ENCODE results near the gene KLHDC8B. TPM values are rescaled to one million over a fixed set of nuclear protein-coding genes. Genes with fewer than 3 reads are reported as not detected.

The KLHDC8B gene
- 2.0 and 2.5 TPM in 2 replicates for total RNA-seq (2014; rRNA removed; shearing (Covaris generic))

DNA sequence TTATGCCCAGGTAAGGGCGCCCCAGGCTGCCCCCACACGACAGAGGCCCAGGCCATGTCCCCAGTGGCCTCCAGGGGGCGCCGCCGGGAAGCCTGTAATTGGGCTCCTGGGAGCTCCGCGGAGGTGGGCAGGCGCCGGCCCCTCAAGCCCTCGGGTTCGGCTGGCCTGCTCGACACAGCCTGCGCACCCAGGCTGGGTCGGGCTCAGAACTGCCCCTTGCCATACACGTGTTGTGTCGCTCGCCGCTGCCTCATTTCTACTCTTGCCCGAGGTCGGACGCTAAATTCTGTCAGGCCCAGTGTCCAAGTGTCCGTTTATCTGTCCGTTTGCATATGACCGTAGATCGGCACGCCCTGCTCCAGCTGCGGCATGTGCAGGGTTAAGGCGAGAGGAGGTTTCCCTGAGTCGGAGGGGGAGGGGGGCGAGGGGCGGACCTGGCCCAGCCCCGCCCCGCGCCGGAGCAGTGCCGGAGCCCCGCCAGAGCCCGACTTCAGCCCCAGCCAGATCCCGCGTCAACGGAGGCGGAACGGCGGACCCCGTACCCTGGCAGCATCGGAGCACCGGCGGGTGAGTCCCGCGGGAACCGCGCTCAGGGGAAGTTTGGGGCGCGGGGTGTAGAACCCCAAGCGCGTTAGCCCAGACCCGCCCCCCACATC is at the start of gene KLHDC8B:
Gene KLHDC8B, plus strand, starts transcription at position 480 of the 656 bp plus-strand sequence. CDS start 1,172 bp downstream, outside the sequence.
- DNase-seq (ENCODE audit: low spot score) = peak; percentile 28

DNA sequence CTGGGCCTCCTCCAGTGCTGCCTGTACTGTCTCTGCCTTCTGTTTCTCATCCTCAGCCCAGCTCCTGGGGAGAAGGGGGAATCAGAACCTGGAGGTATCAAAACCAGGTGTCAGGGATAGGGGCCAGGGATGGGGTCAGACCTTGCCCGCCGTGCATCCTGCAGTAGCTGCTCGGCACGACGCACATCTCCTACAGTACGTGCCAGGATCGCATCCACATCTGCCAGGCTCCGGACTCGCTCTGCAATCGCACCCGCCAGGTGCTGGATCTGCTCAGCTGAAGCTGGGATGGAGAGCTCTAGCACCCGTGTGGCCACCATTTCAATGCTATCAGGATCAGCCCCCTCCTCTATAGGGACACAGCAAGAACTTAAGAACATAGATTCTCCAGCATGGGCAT is 49.4 kb upstream of the KLHDC8B start:
- DNase-seq (ENCODE audit: low spot score) = no peak

DNA sequence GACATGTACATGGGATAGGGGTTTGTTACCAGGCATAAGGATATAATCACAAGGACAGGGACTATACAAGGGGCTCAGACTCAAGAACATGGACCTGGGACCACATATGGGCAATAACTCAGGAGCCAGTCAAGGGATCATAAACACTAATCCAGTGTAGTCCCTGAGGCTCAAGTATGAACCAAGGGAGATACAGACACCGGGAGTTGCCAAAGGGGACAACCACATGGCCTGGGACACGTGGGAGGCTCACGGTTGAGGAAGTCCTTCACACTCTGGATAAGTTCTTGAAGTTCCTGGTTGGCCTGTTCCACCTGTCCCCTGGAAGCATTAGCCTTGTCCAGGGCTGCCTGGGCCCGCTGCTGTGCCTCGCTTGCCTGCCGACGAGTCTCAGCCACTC is 48.9 kb upstream of the KLHDC8B start:
- DNase-seq (ENCODE audit: low spot score) = no peak

DNA sequence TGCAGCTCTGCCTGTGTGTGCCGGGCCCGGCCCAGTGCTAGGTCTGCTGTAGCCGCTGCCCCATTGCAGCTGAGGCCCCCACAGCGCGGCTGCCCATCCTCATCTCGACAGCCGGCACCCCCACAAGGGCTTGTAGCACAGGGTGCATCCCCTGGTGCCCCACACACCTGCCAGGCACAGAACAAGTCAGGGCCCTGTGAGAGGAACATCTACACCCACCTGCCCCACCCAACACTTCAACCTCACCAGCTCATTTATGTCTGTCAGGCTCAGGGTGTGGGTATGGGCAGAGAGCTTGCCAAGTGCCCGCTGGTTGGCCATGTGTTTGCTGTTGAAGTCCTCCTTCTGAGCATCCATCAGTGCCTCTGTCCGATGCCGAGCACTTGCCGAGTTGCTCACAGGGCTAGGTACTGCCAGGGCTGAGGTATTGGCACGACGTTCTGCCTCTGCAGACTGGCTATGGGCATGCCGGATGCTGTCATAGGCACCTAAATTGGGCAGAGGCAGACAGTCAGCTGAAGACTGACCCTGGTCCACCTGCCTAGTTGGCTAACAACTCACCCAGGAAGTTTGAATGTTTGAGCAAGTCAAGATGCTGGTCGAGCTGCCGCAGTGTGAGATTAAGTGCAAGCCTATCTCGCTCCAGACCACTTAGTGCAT is 48.4 kb upstream of the KLHDC8B start:
- DNase-seq (ENCODE audit: low spot score) = no peak

DNA sequence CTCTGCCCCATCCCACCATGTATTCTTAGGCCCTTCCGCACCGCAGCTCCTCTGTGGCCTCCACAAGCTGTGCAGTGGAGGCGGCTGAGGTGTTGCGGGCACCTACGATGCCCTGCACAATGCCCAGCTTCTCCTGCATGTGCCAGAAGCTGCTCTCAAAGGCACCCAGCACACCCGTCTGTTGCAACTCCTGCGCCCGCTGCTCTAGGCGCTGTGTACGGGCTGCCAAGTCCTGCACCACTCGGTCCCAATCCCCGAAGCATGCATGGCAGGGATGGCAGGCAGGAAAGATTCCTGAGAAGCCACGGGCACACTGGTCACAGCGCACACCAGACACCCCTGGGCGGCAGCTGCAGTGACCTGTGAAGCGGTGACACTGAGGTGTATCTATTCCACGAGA is 47.7 kb upstream of the KLHDC8B start:
- DNase-seq (ENCODE audit: low spot score) = no peak

DNA sequence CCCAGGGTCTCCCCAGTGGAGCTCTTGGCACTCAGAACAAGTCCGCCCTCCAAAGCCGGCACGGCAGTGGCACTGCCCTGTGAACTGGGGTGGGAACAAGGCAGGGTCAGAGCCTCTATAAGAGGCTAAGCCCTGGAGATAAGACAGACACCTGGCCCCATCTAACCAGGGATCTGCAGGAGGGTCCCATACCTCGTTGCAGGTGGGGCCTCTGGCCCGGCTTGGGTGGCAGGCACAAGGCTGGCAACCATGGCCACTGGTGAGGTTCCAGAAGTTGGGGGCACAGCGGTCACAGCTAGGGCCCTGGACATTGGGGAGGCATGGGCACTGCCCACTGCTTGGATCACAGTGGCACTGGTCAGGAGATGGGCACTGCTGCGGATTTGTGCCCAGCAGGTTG is 47.2 kb upstream of the KLHDC8B start:
- no peak for DNase-seq (ENCODE audit: low spot score)

DNA sequence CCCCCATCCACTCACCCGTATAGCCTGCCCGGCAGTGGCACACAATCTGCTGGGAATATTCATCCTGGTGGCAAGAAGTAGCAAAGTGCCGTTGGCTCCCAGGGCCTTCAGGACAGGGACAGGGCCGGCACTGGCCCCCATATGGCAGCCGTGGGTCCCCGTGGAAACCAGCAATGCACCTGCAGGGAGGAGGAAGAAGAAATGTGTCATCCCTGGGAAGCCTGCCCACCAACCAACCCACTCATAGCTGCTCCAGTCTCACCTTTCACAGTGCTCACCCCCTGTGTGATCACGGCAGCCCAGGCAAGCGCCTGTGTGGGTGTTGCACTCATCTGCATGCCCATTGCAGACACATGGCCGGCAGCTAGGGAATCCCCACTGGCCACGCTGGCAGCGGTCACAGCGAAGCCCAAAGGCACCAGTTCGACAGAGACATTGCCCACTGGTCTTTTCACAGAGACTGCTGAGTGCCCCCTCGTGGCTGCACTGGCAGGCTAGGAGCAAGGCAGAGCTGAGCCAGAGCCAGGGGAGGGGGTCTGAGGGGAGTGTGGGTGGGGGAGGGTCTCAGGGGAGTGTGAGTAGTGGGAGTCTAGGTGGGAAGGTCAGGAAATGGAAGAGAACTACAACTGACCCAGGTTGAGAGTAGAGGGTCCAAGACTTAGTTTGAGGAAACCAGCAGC is 46.3 kb upstream of the KLHDC8B start:
- DNase-seq (ENCODE audit: low spot score) = no peak

DNA sequence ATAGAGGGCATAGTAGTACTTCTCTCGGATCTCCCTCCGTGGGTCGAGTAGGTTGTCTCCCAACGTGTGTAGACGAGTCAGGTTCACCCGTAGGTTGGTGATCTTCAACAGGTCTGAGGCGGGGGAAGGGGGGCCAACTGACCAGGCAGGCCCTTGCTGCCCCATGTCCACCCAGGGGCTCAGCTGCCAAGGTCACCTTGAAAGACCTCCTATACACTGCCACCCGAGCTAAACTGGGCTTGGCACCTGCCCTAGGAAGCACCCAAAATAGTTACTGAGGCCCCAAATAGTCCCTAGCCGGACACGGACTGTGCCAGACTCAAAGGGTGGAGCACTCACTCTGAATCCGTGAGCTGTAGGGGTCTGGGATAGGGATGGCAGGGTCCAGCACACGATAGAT is 40.4 kb upstream of the KLHDC8B start:
- no peak for DNase-seq (ENCODE audit: low spot score)

DNA sequence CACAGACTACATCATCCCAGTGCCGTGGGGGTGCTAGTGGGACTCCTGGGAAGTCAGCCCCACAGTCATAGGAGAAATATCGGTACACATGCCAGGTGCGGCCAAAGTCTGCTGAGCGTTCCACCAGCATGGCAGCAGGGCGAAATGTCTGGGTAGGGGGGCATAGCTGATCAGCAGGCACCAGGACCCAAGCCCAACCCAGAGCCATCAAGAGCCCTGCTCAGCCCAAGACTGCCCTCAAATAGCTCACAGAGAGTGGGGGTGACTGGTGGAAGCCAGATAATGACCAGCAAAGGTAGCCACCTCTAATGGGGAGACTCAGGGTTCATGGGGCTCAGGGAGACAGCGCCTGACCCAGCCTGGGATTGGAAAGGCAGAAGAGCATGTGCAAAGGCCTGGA is 39.8 kb upstream of the KLHDC8B start:
- no peak for DNase-seq (ENCODE audit: low spot score)

DNA sequence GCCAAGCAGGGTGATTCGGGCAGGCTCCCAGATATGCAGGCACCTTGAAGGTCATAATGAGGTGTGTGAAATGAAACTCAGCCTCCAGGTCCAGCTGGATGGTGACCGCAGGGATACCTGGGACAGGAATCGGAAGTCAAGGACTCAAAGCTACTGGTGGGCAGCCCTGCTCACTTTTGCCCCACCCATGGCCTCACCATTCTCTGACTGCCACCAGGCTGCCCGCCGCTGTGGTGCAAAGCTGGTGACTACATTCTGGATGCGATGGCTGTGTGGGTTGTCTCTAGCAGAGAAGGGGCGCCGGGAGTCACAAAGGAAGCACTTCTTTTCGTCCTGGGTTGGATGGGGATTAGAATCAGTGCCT is 39.3 kb upstream of the KLHDC8B start:
- DNase-seq (ENCODE audit: low spot score) = no peak

DNA sequence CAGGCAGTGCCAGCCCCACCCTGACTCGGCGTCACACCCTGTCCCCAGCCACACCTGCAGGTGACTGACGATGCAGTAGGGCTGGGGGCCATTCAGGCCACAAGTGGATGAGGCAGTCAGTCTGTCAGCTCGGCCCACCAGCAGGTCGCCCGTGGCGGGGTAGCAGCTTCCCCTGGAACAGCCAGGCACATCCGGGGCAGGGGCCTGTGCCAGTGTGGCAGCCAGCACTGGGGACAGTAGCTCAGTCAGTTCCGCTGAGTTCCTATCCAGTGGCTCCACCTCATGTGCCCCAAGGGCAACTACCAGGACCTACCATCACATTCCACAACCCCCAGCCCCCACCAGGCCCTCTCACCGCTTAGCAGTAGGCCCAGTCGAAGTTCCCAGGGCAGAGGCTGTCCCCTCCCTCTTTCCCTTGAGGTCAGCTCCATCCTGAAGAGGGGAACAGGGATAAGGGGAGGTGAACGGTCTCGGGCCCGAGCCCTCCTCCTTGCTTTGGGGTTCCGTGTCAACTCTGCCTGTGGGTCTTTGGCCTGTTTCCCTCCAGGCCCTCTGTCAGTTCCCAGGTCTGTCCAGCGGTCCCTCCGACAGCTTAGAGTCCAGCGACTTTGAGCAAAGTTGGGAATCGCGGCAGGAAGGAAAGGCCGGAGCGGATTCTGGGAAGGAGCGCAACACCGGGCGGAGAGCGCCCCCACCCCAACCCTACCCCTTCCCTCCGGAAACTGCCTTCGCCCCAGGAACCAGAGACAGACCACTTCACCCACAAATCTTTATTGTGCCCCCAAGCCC is 38.8 kb upstream of the KLHDC8B start, which contains the start of gene LAMB2:
Gene LAMB2, minus strand, starts transcription at position 614 of the 789 bp plus-strand sequence. Its CDS starts 183 bp downstream, at position 431.
- peak; percentile 42 for DNase-seq (ENCODE audit: low spot score)

DNA sequence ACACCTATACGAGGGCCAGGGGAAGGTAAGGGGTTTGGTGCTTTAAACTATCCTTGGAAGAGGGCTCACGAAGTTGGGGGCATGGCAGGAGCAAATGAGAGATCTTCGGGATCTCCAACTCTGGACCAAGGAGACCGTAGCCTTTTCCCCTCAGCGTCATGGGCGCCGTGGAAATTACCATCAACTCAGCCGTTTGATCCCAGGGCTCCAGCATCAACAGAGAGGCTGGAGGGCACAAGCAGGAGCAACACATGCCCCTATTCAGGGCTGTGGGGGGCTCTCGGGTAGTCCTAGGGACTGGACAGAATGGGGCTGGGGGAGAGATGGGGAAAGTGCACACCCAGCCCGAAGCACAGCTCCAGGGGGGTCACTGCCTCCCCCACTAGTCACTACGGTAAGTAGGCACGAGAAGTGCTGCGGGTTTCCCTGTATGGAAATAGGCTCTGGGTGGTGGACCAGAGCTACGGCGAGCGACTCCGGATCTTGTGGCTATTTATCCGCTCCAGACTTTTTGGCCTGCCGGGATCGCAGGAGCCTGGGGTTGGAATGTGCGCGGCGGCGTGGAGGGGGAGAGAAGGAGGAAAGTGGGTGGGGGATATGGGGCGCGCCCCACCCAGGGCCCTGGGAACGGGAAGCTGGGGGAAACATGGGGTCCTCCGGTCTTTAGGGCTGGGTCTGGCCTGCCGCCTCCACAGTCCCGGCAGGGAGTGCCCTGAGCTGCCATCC is 38.0 kb upstream of the KLHDC8B start:
- DNase-seq (ENCODE audit: low spot score) = peak; percentile 64

DNA sequence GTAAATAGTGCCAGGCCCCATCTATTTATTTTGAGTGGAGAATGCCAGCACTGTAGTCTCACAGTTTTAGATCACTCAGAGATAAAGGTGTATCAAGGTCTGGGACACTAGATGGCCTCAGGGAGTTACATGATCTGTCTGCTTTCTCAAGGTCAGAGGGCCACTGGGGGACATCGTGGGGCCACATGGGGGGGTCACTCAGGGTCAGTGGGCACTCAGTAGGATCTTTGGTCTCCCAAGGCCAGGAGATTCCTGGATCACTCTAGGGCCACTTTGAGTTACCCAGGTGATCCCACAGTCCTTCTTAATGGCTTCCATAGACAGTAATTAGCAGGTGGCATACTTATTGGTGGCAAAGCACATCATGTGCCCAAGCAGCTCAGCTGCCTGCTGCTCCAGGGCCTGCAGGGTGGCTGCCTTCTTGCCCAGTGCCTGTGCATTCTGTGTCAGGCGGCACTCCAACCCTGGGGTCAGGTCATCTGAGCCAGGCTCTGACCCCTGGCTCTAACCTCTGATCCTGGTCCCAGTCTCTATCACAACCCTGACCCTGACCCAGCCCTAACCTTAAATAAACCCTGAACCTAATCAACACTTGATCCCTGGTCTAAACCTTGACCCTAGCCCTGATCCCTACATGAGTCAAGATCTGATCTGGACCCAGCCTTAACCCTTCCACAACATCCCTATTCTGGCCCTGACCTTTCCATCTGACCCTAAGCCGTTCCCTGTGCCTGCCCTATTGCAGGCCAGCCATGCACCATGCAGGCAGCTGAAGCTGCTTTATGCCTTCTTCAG is 36.7 kb upstream of the KLHDC8B start:
- DNase-seq (ENCODE audit: low spot score) = no peak

DNA sequence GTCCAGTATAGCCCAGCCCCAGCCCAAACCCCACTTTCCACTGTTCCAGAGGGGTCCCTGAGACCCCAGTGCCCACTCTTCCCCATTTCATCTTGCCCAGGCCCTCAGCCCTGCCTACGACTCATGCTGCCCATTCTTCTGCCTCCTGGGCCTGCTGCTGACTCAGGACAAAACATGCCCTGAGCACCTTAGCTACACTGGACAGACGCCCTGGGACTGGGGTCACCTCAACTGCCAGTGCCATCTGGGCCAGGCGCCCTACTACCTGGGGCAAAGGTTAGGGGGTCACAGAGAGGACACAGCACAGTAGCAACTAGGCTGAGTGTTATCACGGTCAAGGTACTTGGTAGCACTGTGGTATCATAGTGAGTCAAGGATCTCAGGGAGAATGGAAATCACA is 35.9 kb upstream of the KLHDC8B start:
- DNase-seq (ENCODE audit: low spot score) = no peak

DNA sequence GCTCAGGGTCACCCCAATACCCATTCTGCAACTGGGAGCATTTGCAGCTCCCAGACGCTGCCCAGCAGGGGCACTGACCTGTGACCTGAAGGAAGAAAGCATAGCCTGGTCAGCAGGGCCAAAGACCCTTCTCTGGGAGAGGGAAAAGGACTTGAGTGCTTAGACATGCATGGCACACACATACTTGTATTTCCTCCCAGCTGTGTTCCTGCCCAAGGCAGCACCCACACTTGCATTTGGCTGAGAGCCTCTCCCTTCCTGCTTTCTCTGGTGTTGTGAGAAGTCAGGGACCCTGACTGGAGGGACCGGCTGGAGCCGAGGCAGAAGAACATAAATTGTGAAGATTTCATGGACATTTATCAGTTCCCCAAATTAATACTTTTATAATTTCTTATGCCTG is 31.3 kb upstream of the KLHDC8B start:
- no peak for DNase-seq (ENCODE audit: low spot score)

DNA sequence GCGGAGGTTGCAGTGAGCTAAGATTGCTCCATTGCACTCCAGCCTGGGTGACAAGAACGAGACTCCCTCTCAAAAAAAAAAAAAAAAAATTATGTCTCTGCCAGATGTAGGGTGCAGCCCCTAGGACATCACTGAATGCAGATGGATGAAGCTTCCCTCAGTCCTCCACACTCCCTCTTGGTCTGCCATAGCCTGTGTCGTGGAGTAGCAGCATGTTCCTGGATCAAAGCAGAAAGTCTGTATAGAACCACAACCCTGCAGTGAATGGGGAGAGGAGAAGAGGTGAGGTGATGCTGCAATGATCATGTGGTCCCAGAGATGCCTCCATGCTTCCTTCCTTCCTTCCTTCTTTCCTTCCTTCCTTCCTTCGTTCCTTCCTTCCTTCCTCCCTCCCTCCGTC is 23.2 kb upstream of the KLHDC8B start:
- no peak for DNase-seq (ENCODE audit: low spot score)

DNA sequence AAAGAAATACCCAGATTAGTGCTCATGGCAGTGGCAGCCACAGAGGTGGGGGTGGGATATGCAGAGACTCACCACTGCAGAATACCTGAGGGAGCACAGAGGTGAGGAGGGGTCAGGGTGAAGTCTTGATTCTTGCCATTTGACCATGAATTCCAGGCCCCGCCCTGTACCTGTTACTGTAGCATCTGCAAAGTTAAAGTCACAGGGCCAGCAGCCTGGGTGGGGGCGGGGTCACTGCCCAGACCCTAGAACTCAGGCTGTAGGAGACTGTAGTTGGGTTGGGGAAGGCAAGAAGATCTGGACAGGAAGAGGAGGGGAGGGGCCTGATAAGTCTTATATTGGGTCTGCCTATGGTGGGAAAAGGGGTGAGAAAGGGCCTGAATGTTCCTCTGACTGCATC is 19.8 kb upstream of the KLHDC8B start:
- DNase-seq (ENCODE audit: low spot score) = no peak

DNA sequence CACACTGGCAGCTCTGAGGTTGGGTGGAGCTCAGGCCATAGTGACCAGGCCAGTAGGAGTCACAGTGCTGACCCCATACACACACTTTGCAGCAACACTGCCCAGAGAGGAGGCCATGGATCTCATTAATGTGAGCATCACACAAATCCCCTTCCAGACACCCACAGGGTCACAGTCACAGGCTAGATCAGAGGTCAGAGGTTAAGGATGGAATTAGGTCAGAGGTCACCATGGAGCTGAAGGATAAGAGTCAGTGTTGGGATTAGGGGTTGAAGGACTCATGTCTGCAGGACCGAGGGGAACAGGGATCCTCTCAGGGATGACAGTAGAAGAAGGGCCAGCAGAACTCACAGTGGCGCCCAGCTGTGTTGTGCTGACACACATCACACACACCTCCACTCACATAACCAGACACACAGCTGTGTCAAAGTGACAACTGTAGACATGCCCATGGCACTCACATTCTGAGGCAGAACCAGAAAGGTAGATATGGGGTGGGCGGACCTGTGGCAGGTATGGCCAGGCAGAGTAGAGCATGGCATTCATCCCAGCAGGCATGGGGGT is 18.0 kb upstream of the KLHDC8B start:
- DNase-seq (ENCODE audit: low spot score) = no peak

DNA sequence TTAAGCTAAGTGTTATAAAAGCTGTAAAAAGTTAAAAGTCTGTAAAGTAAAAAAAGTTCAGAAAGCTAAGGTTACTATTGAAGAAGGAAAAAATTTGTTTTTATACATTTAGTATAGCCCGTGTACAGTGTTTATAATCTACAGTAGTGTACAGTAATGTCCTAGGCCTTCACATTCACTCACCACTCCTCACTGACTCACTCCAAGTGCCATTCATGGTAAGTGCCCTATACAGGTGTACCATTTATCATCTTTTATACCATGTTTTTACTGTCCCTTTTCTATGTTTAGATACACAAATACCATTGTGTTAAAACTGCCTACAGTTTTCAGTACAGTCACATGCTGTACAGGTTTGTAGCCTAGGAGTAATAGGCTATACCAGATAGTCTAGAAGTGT is 14.1 kb upstream of the KLHDC8B start:
- no peak for DNase-seq (ENCODE audit: low spot score)

DNA sequence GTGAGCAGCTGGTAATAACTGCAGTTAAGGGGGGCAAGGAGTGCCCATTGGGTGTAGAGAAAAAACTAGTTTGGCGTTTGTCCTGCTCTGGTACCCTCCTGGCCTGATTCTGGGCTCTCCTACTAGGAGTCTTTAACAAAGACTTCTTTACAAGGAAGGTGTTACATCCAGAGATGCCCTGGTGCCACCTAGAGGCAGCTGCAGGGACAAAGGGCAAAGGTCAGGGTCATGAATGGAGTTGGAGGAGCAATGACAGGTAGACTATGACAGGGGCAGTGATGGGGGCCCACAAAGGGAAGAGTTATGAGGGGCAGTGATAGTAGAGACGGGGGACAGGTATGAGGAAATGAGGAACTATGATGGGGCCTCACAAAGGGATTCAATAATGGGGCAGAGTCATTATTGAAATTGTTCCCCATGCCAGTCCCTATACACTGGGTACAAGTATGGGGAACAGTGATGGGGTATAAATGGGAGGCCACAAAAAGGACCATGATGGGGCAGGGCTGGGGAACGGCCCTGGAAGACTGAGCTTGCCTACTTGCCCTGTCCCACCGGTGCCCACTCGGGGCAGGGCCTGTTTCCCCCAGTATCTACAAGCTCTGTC is 13.2 kb upstream of the KLHDC8B start:
- DNase-seq (ENCODE audit: low spot score) = no peak

Data from H4 (cell line).